AG10803 (cell line): ENCODE measurements around the gene DUSP14.
"Not testable (repeated sequence)": the region's sequence is repeated elsewhere in the genome, so short reads cannot be mapped to it uniquely, and the experiment has no call there.

Source experiments
- DNase-seq: peaks from one replicate; pipeline ENCODE4 v3.0.0; 2010; ENCODE audit warnings: low read depth
- H3K4me3 ChIP-seq: 2 replicates; pipeline ENCODE4 v1.5.1; 2011; ENCODE audit warnings: mild to moderate bottlenecking, low read length, control low read depth
- TF ChIP-seq, protein P1 (sequence below): conservative IDR thresholded peaks from 2 replicates; pipeline ENCODE4 v1.5.1; 2011; ENCODE audit warnings: mild to moderate bottlenecking, low read length, control low read depth, inconsistent platforms

Gene DUSP14

DNA sequence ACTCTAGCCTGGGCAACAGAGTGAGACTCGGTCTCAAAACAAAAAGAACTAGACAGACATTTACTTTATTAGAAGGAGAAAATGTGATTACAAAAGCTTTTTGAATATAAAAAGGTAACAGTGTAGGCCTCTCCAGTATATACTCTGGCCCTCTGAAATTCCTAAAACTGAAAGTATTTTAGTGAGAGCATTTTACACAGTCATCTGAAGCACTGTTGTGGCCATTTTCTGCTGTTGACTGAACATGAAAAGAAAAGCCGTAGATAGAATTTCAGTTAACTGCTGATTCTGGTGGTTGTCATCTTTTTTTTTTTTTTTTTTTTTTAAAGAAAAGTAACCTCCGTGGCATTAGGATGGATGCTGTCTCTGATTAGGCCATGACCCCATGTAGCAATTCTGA, 15.6 kb downstream of the DUSP14 start:
- TF ChIP-seq, protein P1, sequence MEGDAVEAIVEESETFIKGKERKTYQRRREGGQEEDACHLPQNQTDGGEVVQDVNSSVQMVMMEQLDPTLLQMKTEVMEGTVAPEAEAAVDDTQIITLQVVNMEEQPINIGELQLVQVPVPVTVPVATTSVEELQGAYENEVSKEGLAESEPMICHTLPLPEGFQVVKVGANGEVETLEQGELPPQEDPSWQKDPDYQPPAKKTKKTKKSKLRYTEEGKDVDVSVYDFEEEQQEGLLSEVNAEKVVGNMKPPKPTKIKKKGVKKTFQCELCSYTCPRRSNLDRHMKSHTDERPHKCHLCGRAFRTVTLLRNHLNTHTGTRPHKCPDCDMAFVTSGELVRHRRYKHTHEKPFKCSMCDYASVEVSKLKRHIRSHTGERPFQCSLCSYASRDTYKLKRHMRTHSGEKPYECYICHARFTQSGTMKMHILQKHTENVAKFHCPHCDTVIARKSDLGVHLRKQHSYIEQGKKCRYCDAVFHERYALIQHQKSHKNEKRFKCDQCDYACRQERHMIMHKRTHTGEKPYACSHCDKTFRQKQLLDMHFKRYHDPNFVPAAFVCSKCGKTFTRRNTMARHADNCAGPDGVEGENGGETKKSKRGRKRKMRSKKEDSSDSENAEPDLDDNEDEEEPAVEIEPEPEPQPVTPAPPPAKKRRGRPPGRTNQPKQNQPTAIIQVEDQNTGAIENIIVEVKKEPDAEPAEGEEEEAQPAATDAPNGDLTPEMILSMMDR: no peak
- no peak overlapping the region for H3K4me3 ChIP-seq
- DNase-seq: no peak

DNA sequence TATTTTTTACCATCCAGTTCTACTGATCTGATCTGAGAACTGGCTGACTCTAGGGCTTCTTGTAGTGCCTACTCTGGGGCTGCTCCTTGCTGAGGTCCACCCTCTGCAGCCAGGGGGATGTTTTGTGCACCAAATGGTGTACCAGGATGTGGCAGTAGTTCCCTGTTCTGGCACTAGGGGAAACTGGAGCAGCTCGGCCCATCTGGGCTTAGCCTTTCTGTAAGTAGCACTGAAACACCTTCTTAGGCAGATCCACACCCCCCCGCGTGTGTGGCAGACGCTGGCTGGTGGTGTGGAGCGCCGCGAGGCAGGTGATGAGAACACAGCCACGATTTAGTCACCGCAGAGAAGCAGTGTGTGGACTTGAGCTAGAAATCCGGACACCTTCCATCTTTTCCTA, 17.0 kb downstream of the DUSP14 start:
- no peak for DNase-seq
- TF ChIP-seq, protein P1: peak; percentile 49
- no peak overlapping the region for H3K4me3 ChIP-seq

DNA sequence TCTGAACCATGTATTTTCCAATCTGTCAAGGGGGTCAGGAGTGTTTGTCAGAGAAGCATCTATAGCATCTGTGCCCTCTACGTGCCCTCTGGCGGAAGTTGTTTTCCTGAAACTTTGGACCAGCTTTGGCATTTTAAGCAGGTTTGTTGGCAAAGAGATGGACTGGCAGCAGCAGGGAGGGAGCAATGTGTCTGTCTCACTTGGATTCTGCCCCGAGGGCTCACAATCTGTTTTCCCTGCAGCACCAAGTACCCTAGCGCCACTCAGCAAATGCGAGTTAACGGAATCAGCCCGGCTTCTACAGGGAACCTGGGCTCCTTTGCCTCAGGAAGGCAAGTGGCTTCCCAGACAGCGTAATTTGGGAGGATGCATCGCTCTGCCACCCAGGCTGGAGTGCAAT, 17.4 kb downstream of the DUSP14 start:
- DNase-seq: no peak
- H3K4me3 ChIP-seq: no peak overlapping the region
- TF ChIP-seq, protein P1: no peak

DNA sequence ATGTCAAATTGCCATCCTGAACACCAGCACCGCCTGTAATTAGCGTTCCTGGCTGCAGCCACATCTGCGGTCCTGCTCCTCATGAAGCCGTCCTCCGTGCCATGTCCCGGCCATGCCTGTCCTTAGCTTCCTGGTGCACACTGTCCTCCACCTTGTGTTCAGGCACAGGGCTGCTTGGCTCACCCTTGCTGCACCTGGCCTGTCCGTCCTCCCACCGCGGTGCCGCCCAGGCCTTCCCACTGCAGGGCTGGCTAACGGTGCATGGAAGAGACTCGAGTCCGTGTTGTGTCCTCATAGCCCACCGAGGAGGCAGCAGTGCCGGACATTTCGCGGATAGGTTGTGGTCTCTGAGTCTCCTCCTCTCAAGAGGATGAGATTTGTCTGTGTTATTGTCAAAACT, 20.4 kb downstream of the DUSP14 start:
- no peak overlapping the region for H3K4me3 ChIP-seq
- DNase-seq: no peak
- TF ChIP-seq, protein P1: no peak

DNA sequence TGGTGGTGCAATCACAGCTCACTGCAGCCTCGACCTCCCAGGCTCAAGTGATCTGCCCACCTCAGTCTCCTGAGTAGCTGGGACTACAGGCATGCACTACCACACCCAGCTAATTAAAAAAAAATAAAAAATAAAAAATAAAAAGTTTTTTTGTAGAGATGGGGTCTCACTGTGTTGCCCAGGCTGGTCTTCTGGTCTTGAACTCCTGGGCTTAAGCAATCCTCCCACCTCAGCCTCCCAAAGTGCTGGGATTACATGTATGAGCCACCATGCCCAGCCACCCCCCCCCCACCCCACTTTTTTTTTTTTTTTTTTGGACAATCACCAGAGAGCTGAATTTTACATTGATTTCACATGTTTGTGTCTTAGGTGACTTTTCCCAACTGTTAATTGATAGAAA, 22.0 kb downstream of the DUSP14 start:
- H3K4me3 ChIP-seq, DNase-seq: not testable (repeated sequence)

DNA sequence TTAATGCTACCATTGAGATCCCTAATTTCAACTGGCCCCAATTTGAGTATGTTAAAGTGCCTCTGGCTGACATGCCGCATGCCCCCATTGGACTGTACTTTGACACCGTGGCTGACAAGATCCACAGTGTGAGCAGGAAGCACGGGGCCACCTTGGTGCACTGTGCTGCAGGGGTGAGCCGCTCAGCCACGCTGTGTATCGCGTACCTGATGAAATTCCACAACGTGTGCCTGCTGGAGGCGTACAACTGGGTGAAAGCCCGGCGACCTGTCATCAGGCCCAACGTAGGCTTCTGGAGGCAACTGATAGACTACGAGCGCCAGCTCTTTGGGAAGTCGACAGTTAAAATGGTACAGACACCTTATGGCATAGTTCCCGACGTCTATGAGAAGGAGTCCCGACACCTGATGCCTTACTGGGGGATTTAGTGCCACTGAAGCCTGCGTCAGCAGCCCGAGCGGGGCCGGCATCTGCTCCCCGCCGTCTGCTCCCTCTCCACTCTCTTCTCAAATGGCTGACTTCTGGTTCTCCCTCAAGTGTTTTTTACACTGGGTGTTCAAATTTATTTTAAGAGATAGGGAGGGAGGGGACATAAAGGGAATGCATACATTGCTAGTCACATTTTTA, 22.9 kb downstream of the DUSP14 start:
- DNase-seq: no peak
- H3K4me3 ChIP-seq: no peak overlapping the region
- TF ChIP-seq, protein P1: no peak

DNA sequence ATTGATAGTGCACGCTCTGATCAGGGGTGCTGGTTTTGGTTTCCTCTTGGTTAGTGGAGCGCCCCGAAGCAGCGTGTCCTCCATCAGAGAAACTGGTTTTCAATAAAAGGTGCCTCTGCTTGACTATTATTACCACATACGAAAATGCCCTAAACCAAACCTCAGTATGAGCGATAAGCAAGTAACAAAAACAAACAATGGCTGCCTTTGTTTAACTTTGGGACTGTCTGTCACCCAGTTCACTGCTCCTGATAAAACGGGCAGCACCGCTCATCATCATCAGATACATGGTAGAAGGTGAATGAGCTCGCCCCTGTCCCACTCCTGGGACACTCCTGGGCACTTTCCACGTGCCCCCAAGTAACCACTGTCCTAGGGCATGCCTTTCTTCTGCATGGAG, 24.0 kb downstream of the DUSP14 start:
- no peak for DNase-seq
- no peak overlapping the region for H3K4me3 ChIP-seq
- TF ChIP-seq, protein P1: no peak

DNA sequence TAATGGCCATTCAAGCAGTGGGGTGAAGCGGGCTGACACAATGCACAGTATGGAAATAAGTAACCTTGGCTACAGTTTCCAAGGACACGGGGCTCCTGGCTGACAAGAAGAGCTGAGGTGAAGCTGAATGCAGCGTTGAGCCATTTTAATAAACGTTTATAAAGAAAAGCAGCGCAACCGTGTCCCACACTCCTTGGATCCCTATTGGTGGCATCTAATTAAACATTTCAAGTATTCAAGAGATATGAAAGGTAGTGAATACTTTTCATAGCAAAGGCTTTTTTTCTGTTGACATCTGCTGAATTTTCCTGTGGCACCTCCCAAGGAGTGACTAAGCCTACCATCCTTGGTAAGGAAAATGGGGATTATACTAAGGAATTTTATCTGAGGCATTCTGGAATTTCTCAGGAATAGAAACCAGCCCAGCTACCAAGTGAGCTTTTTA, 26.5 kb downstream of the DUSP14 start:
- H3K4me3 ChIP-seq: no peak overlapping the region
- peak; percentile 51 for DNase-seq
- TF ChIP-seq, protein P1: no peak
